Activated naive CD4-positive, alpha-beta T cell treated with anti-CD3 and anti-CD28 coated beads for 36 hours (primary cell): Measurements from ENCODE around the gene SEPHS1. TPM values are rescaled to one million over a fixed set of nuclear protein-coding genes. Genes with fewer than 3 reads are reported as not detected.
A peak's percentile ranks its signal among the peaks of the same experiment; 100 is the strongest.
"Not testable (repeated sequence)": the region's sequence is repeated elsewhere in the genome, so short reads cannot be mapped to it uniquely, and the experiment has no call there.

ENCODE experiments used
- CTCF ChIA-PET: fragments of 350-600 bp; sonication (Branson Sonifier 250); formaldehyde crosslinking; loops from one replicate; lab custom pipeline; 2021; ENCODE audit warnings: antibody characterized with exemption; lab: Charles Lee
- DNase-seq: peaks from one replicate; pipeline ENCODE4 v3.0.0-alpha.2; 2020
- H3K27ac Mint-ChIP-seq: one replicate; pipeline ENCODE4 v1.8.0; 2021; ENCODE audit warnings: mild to moderate bottlenecking, mixed read lengths
- H3K27me3 Mint-ChIP-seq: one replicate; pipeline ENCODE4 v1.8.0; 2021; ENCODE audit warnings: low read depth, mixed read lengths
- H3K36me3 Mint-ChIP-seq: one replicate; pipeline ENCODE4 v1.8.0; 2021; ENCODE audit warnings: low read depth, mixed read lengths
- H3K4me1 Mint-ChIP-seq: one replicate; pipeline ENCODE4 v1.8.0; 2021; ENCODE audit warnings: low read depth, mixed read lengths
- H3K4me3 Mint-ChIP-seq: one replicate; pipeline ENCODE4 v1.8.0; 2021; ENCODE audit warnings: mild to moderate bottlenecking, moderate library complexity, mixed read lengths
- H3K9me3 Mint-ChIP-seq: one replicate; pipeline ENCODE4 v1.8.0; 2021; ENCODE audit warnings: mixed read lengths
- intact Hi-C: fragments of 100-400 bp; cut with micrococcal nuclease; formaldehyde crosslinking; loops from one replicate; pipeline ENCODE4 v1.15.1; 2023
- total RNA-seq, 2 experiments: library from RNA; stranded (reverse); gene quantifications; one replicate each; pipeline ENCODE4 v1.2.3, GENCODE V29; 2021

Gene SEPHS1
- total RNA-seq, 2 experiments from 2014 or later, result 75.6 to 79.6 TPM

DNA sequence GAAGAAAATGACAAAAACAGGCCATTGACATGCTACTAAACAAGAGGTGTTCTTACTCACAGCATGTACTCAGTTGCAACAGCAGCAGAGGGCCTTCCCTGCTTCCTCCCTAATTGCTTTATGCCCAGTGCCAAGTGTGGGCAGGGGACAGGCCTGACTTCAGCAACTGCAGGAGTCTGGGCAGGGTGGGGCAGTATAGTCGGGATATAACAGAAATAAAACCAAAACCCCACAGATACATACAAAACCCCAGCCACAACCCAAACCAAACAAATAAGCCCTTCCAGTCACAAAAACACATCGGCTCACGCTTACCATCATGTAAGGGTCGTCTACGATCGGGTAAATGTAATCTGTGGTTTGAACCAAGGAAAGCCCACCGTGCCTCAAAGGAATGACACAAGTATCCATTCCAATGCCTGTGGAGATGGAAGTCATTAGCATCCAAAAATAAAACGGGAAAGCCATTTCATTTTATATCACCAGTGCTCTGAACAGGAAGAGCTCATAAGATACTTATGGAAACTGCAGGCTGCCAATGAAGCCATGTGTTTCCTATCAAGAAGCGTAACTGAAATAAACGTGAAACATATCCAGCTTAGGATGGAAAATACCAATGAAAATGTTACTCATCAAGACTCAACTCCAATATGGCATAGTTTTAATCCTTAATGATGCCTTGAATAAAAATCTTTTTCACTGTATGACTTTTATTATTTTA lies 9.5 kb downstream of the SEPHS1 start:
- Mint-ChIP-seq H3K9me3 (no peaks in the 10 kb centered on the region), H3K27me3 (no peaks in the 10 kb centered on the region), H3K4me1 (peaks cover 28% of the 10 kb centered on the region), H3K36me3 (peaks cover 33% of the 10 kb centered on the region), H3K4me3 (no peak overlapping the region), H3K27ac (no peak overlapping the region)
- intact Hi-C loops, result no loop called here
- CTCF ChIA-PET, result no interaction called here
- DNase-seq, result no peak

DNA sequence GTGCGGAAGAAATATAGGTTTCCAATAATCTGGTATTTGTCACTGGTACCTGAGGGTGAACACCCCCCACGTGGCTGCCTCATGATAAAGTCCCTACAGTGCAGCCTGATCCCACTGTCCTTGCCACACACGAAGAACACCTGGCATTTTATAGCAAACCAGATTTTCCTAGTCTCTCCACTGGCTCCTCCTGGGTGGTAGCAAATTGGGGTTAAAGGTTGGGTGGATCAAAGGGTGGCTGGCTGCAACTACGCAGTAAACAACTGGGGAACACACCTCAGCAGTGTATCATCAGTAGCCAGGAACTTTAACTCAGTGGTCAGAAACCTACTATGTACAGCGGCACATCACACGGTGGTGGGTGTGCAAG lies 10.3 kb downstream of the SEPHS1 start:
- CTCF ChIA-PET, result no interaction called here
- Mint-ChIP-seq H3K27ac (no peak overlapping the region), H3K27me3 (no peaks in the 10 kb centered on the region), H3K36me3 (peaks cover 33% of the 10 kb centered on the region), H3K9me3 (no peaks in the 10 kb centered on the region), H3K4me1 (peaks cover 28% of the 10 kb centered on the region), H3K4me3 (no peak overlapping the region)
- DNase-seq, result no peak
- intact Hi-C loops, result no loop called here

DNA sequence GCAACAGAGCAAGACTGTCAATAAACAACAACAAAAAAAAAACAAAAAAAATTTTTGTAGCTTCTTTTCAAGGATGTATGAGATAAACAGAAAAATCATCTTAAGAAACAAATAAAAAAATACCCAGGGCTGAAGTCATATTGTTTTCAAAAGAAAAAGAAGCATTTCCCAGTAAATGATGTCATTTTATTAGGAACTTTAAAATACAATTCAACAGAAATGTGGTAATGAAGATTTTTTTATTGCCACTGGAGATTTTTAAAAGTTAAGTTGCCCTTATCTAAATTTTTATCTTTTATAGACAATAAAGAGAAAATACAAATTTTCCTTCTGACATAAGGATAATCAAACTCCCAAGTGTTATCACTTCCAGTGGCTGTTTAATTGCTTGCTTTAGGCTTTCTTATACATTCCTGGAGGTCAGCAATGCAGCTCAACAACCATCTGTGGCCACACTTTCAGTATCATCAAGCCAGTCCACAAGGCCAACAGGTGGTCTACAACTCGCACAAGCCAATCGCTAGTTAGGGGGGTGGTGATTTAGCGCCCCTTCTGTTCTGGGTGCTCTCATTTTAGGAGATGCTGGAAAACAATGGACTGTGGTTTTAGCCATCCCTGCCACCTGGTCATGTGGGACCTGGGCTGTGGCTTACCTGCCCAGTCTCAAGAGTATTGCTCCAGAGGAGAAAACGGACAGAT lies 10.8 kb downstream of the SEPHS1 start:
- Mint-ChIP-seq H3K4me3 (no peak overlapping the region), H3K4me1 (peaks cover 26% of the 10 kb centered on the region), H3K9me3 (no peaks in the 10 kb centered on the region), H3K27me3 (no peaks in the 10 kb centered on the region), H3K36me3 (peaks cover 35% of the 10 kb centered on the region), H3K27ac (no peak overlapping the region)
- CTCF ChIA-PET, result interaction anchor here (0.6 kb wide), 1 partner anchor 35 kb away, joined by 3 read pairs; no protein-coding TSS in a partner anchor
- intact Hi-C loops, result no loop called here
- no peak for DNase-seq

DNA sequence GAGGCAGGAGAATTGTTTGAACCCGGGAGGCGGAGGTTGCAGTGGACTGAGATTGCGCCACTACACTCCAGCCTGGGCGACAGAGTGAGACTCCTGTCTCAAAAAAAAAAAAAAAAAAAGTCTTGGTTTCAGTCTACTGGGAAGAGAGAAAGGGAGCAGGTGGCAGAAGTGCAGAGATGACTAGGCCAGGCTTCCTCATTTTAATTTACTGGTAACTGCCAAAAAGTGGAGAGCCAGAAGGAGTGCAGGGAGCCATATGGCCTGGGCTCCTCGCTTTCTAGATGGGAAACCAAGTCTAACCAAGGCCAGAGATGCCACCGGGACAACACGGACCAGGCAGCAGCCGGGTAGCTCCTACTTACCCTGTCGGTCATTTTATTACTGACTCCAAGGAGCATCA lies 12.2 kb downstream of the SEPHS1 start:
- intact Hi-C loops, result no loop called here
- H3K27me3 Mint-ChIP-seq, result no peaks in the 10 kb centered on the region
- CTCF ChIA-PET, result interaction anchor here (1.1 kb wide), 1 partner anchor 17 kb away, joined by 3 read pairs; no protein-coding TSS in a partner anchor
- H3K27ac Mint-ChIP-seq, result no peak overlapping the region
- no peak overlapping the region for H3K4me3 Mint-ChIP-seq
- DNase-seq, result no peak
- peaks cover 19% of the 10 kb centered on the region for H3K4me1 Mint-ChIP-seq
- H3K9me3 Mint-ChIP-seq, result no peaks in the 10 kb centered on the region
- peaks cover 42% of the 10 kb centered on the region for H3K36me3 Mint-ChIP-seq

DNA sequence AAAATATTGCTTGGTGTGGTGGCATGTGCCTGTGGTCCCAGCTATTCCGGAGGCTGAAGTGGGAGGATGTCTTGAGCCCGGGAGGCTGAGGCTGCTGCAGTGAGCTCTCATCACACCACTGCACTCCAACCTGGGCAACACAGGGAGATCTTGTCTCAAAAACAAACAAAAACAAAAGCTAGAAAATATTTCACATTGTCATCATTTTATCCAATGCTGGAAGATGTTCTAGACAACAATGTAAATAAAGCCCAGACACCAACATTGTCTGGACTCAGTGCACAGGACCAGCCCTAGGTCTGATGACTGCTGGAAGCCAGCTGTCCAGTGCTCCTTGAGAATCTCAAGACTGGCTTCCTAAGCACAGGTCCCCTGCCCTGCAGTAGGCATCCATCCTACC lies 13.5 kb downstream of the SEPHS1 start:
- DNase-seq, result no peak
- peaks cover 11% of the 10 kb centered on the region for H3K4me1 Mint-ChIP-seq
- H3K27me3 Mint-ChIP-seq, result no peaks in the 10 kb centered on the region
- H3K9me3 Mint-ChIP-seq, result no peaks in the 10 kb centered on the region
- intact Hi-C loops, result no loop called here
- no peak overlapping the region for H3K4me3 Mint-ChIP-seq
- CTCF ChIA-PET, result interaction anchor here (0.7 kb wide), 1 partner anchor 10 kb away, joined by 4 read pairs; no protein-coding TSS in a partner anchor
- H3K27ac Mint-ChIP-seq, result no peak overlapping the region
- peaks cover 44% of the 10 kb centered on the region for H3K36me3 Mint-ChIP-seq

DNA sequence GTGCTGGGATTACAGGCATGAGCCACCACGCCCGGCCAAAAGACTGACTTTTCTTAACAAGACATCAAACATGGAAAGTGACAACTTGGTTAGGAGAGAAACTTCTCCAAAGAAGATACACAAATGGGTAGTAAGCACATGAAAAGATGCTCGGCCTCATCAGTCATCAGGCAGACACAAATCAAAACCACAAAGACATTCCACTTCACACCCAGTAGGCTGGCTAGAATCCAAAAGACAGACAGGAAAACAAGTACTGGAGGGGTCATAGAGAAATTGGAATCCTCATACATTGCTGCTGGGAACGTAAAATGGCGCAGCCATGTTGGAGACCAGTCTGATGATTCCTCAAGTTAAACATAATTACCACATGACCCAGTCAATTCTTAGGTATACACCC lies 16.4 kb downstream of the SEPHS1 start:
- Mint-ChIP-seq H3K36me3 (peaks cover 44% of the 10 kb centered on the region), H3K9me3 (no peaks in the 10 kb centered on the region), H3K27me3 (no peaks in the 10 kb centered on the region), H3K27ac (no peak overlapping the region), H3K4me3 (no peak overlapping the region), H3K4me1 (no peaks in the 10 kb centered on the region)
- DNase-seq, result no peak
- CTCF ChIA-PET, result no interaction called here
- intact Hi-C loops, result no loop called here

DNA sequence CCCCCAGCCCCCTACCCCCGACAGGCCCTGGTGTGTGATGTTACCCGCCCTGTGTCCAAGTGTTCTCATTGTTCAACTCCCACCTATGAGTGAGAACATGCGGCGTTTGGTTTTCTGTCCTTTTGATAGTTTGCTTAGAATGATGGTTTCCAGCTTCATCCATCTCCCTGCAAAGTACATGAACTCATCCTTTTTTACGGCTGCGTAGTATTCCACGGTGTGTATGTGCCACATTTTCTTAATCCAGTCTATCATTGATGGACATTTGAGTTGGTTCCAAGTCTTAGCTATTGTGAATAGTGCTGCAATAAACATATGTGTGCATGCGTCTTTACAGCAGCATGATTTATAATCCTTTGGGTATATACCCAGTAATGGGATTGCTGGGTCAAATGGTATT lies 17.1 kb downstream of the SEPHS1 start:
- H3K36me3 Mint-ChIP-seq, result peaks cover 44% of the 10 kb centered on the region
- CTCF ChIA-PET, result interaction anchor here (1.1 kb wide), 1 partner anchor 12 kb away, joined by 3 read pairs; no protein-coding TSS in a partner anchor
- intact Hi-C loops, H3K9me3 Mint-ChIP-seq, H3K27ac Mint-ChIP-seq, DNase-seq, H3K27me3 Mint-ChIP-seq, H3K4me3 Mint-ChIP-seq, H3K4me1 Mint-ChIP-seq: not testable (repeated sequence)

DNA sequence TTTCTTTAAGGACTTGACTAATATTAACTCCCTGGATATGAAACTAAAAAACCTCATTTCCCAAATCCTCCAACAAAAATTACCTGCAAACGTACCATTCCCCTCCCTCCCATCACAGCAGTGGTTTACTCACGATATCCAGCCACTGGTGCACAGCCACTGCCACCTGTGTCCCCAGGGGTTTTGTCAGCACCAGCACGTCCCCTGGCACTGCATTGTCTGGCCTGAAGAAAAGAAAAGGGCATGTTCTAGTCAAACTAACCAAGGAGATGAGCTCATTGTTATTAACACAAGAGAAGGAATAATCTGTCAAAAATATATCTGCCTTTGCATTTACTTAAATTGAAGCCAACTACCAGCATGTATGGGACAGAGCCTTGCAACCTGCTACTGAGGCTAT lies 18.5 kb downstream of the SEPHS1 start:
- Mint-ChIP-seq H3K27ac (no peak overlapping the region), H3K36me3 (peaks cover 50% of the 10 kb centered on the region), H3K4me1 (no peaks in the 10 kb centered on the region), H3K27me3 (no peaks in the 10 kb centered on the region), H3K9me3 (no peaks in the 10 kb centered on the region), H3K4me3 (no peak overlapping the region)
- CTCF ChIA-PET, result no interaction called here
- intact Hi-C loops, result no loop called here
- DNase-seq, result no peak

DNA sequence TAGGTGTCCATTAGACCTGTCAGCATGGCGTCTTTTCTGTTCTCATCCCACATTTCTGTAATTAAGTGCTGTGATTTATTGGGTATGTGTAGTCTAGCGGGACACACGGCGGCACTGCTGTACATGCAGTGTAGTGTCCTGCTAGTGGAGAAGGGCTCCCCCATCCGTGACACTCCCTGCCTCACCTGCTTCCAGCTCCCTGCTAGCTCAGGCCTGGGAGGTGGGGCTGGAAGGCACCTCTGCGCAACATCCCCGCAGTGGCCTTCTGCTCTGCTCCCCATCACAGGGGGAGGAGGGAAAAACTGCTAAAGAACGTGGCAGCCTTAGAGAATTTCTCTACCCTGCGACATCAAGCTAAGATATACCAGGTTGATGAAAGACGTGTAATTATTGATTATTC lies 19.5 kb downstream of the SEPHS1 start:
- CTCF ChIA-PET, result no interaction called here
- Mint-ChIP-seq H3K9me3 (no peaks in the 10 kb centered on the region), H3K4me1 (no peaks in the 10 kb centered on the region), H3K27ac (peak overlapping the region; percentile 30), H3K4me3 (no peak overlapping the region), H3K27me3 (no peaks in the 10 kb centered on the region), H3K36me3 (peaks cover 52% of the 10 kb centered on the region)
- no peak for DNase-seq
- intact Hi-C loops, result no loop called here

DNA sequence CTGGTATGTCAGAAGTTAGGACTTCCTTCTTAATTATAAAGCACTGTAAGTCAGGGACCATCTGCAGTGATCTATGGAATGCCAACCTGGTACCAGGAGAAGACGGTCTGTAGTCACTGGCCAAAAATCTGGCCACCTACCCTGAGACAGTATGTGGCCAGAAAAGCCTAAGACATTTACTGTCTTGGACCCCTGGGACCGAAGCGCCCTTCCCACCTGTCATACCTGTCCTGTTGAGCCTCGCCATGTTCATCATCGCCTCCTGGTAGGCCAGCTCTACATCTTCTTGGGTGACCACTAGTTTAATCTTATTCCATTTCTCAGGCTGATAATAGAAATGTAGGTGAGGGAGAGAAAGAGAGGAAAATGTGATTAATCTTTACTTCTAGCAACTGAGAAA lies 20.0 kb downstream of the SEPHS1 start:
- H3K4me3 Mint-ChIP-seq, result no peak overlapping the region
- no peaks in the 10 kb centered on the region for H3K9me3 Mint-ChIP-seq
- CTCF ChIA-PET, result no interaction called here
- no peak for DNase-seq
- intact Hi-C loops, result no loop called here
- H3K27ac Mint-ChIP-seq, result no peak overlapping the region
- H3K4me1 Mint-ChIP-seq, result no peaks in the 10 kb centered on the region
- no peaks in the 10 kb centered on the region for H3K27me3 Mint-ChIP-seq
- H3K36me3 Mint-ChIP-seq, result peaks cover 48% of the 10 kb centered on the region

DNA sequence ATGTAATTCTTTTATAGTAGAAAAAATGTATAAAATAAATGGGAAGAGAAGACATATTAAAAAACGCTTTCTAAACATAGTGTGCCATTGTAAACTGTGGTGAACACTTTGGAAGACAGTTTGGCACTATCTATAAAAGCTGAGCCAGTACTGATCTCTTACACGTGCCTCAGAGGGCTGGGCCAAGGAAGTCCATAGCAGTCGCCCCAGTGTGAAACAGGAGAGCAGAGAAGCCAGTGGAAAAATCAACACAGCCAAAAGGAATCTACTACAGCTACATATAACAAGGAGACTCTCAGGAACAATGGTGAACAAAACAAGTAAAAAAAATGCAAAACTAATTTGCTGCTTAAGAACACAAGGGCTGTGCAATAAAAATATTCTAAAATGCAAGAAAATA lies 20.6 kb downstream of the SEPHS1 start:
- CTCF ChIA-PET, result no interaction called here
- Mint-ChIP-seq H3K4me1 (no peaks in the 10 kb centered on the region), H3K27me3 (no peaks in the 10 kb centered on the region), H3K9me3 (no peaks in the 10 kb centered on the region), H3K36me3 (peaks cover 51% of the 10 kb centered on the region), H3K4me3 (no peak overlapping the region), H3K27ac (no peak overlapping the region)
- intact Hi-C loops, result no loop called here
- DNase-seq, result no peak

DNA sequence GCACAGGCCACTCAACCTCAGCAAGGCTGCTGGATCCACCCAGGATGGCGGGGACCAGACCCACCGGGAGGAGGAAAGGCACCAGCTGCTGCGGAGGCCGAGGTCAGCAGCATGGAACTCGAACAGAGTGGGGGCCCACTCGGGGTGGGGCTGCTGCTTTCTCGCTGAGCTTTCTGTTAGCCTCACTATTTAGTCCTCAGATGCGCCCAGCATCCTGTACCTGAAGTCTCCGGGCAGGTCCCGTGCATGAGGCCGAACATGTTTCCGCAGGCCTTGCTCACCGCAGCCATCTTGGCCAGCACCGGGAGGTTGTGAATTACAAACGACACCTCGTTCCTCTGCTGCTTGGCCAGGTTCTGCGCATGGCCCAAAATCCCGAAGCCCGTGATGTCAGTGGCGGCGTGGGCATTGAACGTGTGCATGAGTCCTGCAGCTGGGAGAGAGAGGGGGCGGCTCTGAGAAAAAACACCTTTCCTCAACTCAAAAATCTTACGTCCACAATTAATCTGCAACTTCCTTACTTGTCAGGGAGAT lies 25.4 kb downstream of the SEPHS1 start:
- Mint-ChIP-seq H3K36me3 (peaks cover 38% of the 10 kb centered on the region), H3K4me1 (no peaks in the 10 kb centered on the region), H3K27ac (no peak overlapping the region), H3K9me3 (no peaks in the 10 kb centered on the region), H3K4me3 (no peak overlapping the region), H3K27me3 (no peaks in the 10 kb centered on the region)
- CTCF ChIA-PET, result interaction anchor here (0.6 to 0.7 kb wide), 2 partner anchors 18 to 254 kb away, joined by 3 to 4 read pairs; no protein-coding TSS in a partner anchor
- intact Hi-C loops, result no loop called here
- DNase-seq, result no peak
